ENCODE measurements around the gene STEAP4.

Gene STEAP4

DNA sequence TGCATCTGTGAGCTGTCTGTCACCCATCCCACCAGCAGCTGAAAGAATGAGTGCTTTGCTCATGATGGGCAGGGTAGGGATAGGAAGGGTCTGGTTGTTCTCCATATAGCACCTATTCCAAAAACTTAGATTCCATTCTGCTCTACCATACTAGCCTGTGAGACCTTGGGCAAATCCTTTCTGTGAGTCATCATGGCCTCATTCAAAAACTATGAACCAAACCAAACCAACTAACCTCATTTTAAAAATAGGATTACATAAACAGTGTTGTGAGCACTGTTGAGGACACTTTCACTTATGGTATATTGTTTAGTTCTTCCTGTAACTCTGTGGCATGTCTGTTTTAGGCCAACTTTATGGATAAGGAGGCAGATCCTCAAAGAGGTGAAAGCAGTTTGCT, 30.9 kb upstream of the STEAP4 start:
- Histone ChIP-seq H3K27me3 (ENCODE audit: control insufficient read depth in 5 of 5, insufficient read depth in 4 of 5, low read length in 5 of 5) (no peaks in the 10 kb centered on the region), H3K4me3 (ENCODE audit: low read depth in 1 of 5, low read length in 5 of 5) (no peak overlapping the region), H3K9ac (ENCODE audit: low read length in 5 of 5) (no peak overlapping the region), H3K4me1 (ENCODE audit: control insufficient read depth in 5 of 5, insufficient read depth in 5 of 5, low read length in 5 of 5) (no peaks in the 10 kb centered on the region), H3K9me3 (ENCODE audit: control insufficient read depth in 5 of 5, low read length in 5 of 5) (no peaks in the 10 kb centered on the region), H3K36me3 (ENCODE audit: control insufficient read depth in 5 of 5, insufficient read depth in 5 of 5, low read length in 5 of 5) (no peaks in the 10 kb centered on the region), H3K27ac (ENCODE audit: low read depth, low read length) (no peak overlapping the region)

GRCh38 chr7:88331322-88331721, 24.6 kb upstream of the STEAP4 start:
- Histone ChIP-seq H3K4me1 (ENCODE audit: control insufficient read depth in 5 of 5, insufficient read depth in 5 of 5, low read length in 5 of 5) (peaks cover 0 to 13% (median 0%) of the 10 kb centered on the region in 5 donors), H3K4me3 (ENCODE audit: low read depth in 1 of 5, low read length in 5 of 5) (no peak overlapping the region), H3K9me3 (ENCODE audit: control insufficient read depth in 5 of 5, low read length in 5 of 5) (no peaks in the 10 kb centered on the region), H3K27me3 (ENCODE audit: control insufficient read depth in 5 of 5, insufficient read depth in 4 of 5, low read length in 5 of 5) (no peaks in the 10 kb centered on the region), H3K27ac (ENCODE audit: low read depth, low read length) (no peak overlapping the region), H3K36me3 (ENCODE audit: control insufficient read depth in 5 of 5, insufficient read depth in 5 of 5, low read length in 5 of 5) (no peaks in the 10 kb centered on the region), H3K9ac (ENCODE audit: low read length in 5 of 5) (no peak overlapping the region)

GRCh38 chr7:88329532-88330463, 23.1 kb upstream of the STEAP4 start:
- Histone ChIP-seq H3K4me3 (ENCODE audit: low read depth in 1 of 5, low read length in 5 of 5) (no peak overlapping the region), H3K9ac (ENCODE audit: low read length in 5 of 5) (no peak overlapping the region), H3K36me3 (ENCODE audit: control insufficient read depth in 5 of 5, insufficient read depth in 5 of 5, low read length in 5 of 5) (no peaks in the 10 kb centered on the region), H3K27me3 (ENCODE audit: control insufficient read depth in 5 of 5, insufficient read depth in 4 of 5, low read length in 5 of 5) (no peaks in the 10 kb centered on the region), H3K4me1 (ENCODE audit: control insufficient read depth in 5 of 5, insufficient read depth in 5 of 5, low read length in 5 of 5) (peaks cover 0 to 13% (median 0%) of the 10 kb centered on the region in 5 donors), H3K27ac (ENCODE audit: low read depth, low read length) (no peak overlapping the region), H3K9me3 (ENCODE audit: control insufficient read depth in 5 of 5, low read length in 5 of 5) (no peaks in the 10 kb centered on the region)

GRCh38 chr7:88328787-88329186, 22.1 kb upstream of the STEAP4 start:
- no peak overlapping the region for H3K27ac ChIP-seq (ENCODE audit: low read depth, low read length)
- no peak overlapping the region for H3K4me3 ChIP-seq (ENCODE audit: low read depth in 1 of 5, low read length in 5 of 5)
- H3K9ac ChIP-seq (ENCODE audit: low read length in 5 of 5), result no peak overlapping the region
- H3K4me1 ChIP-seq (ENCODE audit: control insufficient read depth in 5 of 5, insufficient read depth in 5 of 5, low read length in 5 of 5), result peaks cover 0 to 13% (median 0%) of the 10 kb centered on the region in 5 donors
- no peaks in the 10 kb centered on the region for H3K27me3 ChIP-seq (ENCODE audit: control insufficient read depth in 5 of 5, insufficient read depth in 4 of 5, low read length in 5 of 5)
- no peaks in the 10 kb centered on the region for H3K36me3 ChIP-seq (ENCODE audit: control insufficient read depth in 5 of 5, insufficient read depth in 5 of 5, low read length in 5 of 5)
- H3K9me3 ChIP-seq (ENCODE audit: control insufficient read depth in 5 of 5, low read length in 5 of 5), result no peaks in the 10 kb centered on the region

GRCh38 chr7:88324699-88325098, 18.0 kb upstream of the STEAP4 start:
- Histone ChIP-seq H3K9ac (ENCODE audit: low read length in 5 of 5) (no peak overlapping the region), H3K27me3 (ENCODE audit: control insufficient read depth in 5 of 5, insufficient read depth in 4 of 5, low read length in 5 of 5) (no peaks in the 10 kb centered on the region), H3K36me3 (ENCODE audit: control insufficient read depth in 5 of 5, insufficient read depth in 5 of 5, low read length in 5 of 5) (no peaks in the 10 kb centered on the region), H3K4me1 (ENCODE audit: control insufficient read depth in 5 of 5, insufficient read depth in 5 of 5, low read length in 5 of 5) (peaks cover 0 to 8% (median 0%) of the 10 kb centered on the region in 5 donors), H3K4me3 (ENCODE audit: low read depth in 1 of 5, low read length in 5 of 5) (no peak overlapping the region), H3K27ac (ENCODE audit: low read depth, low read length) (no peak overlapping the region), H3K9me3 (ENCODE audit: control insufficient read depth in 5 of 5, low read length in 5 of 5) (no peaks in the 10 kb centered on the region)

GRCh38 chr7:88322151-88322550, 15.5 kb upstream of the STEAP4 start:
- Histone ChIP-seq H3K36me3 (ENCODE audit: control insufficient read depth in 5 of 5, insufficient read depth in 5 of 5, low read length in 5 of 5) (no peaks in the 10 kb centered on the region), H3K9ac (ENCODE audit: low read length in 5 of 5) (no peak overlapping the region), H3K27me3 (ENCODE audit: control insufficient read depth in 5 of 5, insufficient read depth in 4 of 5, low read length in 5 of 5) (no peaks in the 10 kb centered on the region), H3K27ac (ENCODE audit: low read depth, low read length) (no peak overlapping the region), H3K4me3 (ENCODE audit: low read depth in 1 of 5, low read length in 5 of 5) (peak overlapping the region in 2 of 5 donors; percentile 0 to 15), H3K9me3 (ENCODE audit: control insufficient read depth in 5 of 5, low read length in 5 of 5) (no peaks in the 10 kb centered on the region), H3K4me1 (ENCODE audit: control insufficient read depth in 5 of 5, insufficient read depth in 5 of 5, low read length in 5 of 5) (peaks cover 0 to 8% (median 0%) of the 10 kb centered on the region in 5 donors)

DNA sequence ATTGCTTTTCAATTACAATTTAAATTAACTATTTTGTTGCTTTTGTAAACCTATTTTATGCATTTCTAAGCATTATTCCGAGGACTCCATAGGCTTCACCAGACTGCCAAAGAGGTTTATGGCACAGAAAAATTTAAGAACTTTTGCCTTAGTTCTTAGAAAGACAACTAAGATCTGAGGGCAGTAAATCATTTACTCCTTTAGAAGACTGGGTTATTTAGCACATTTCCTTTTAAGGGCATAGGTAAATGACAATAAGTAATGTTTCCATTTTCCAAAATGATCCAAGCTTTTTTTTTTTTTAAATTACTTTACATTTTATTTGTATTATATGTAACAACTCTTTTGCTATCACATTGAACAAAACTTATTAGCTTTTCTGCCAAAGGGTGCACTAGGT, 15.0 kb upstream of the STEAP4 start:
- Histone ChIP-seq H3K27me3 (ENCODE audit: control insufficient read depth in 5 of 5, insufficient read depth in 4 of 5, low read length in 5 of 5) (no peaks in the 10 kb centered on the region), H3K9me3 (ENCODE audit: control insufficient read depth in 5 of 5, low read length in 5 of 5) (no peaks in the 10 kb centered on the region), H3K27ac (ENCODE audit: low read depth, low read length) (no peak overlapping the region), H3K9ac (ENCODE audit: low read length in 5 of 5) (no peak overlapping the region), H3K36me3 (ENCODE audit: control insufficient read depth in 5 of 5, insufficient read depth in 5 of 5, low read length in 5 of 5) (no peaks in the 10 kb centered on the region), H3K4me3 (ENCODE audit: low read depth in 1 of 5, low read length in 5 of 5) (no peak overlapping the region), H3K4me1 (ENCODE audit: control insufficient read depth in 5 of 5, insufficient read depth in 5 of 5, low read length in 5 of 5) (peaks cover 0 to 8% (median 0%) of the 10 kb centered on the region in 5 donors)

DNA sequence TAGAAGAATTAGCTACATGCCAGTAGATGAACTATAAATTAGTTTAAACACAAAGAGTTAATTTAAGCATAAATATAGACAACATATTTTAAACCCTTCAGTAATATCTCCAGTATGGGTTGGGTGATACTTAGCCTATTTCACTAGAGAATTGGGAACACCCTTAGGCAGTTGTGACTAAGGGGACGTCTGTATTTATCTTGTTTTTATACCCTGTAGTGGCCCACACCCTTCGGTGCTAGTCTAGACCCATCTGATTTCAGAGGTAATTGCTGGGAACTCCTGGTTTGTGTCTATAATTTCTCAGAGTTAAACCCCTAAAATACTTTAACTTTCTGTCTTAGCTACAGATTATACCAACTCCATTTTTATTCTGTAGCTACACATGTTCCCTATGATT, 11.5 kb upstream of the STEAP4 start:
- Histone ChIP-seq H3K4me3 (ENCODE audit: low read depth in 1 of 5, low read length in 5 of 5) (no peak overlapping the region), H3K27ac (ENCODE audit: low read depth, low read length) (no peak overlapping the region), H3K36me3 (ENCODE audit: control insufficient read depth in 5 of 5, insufficient read depth in 5 of 5, low read length in 5 of 5) (no peaks in the 10 kb centered on the region), H3K27me3 (ENCODE audit: control insufficient read depth in 5 of 5, insufficient read depth in 4 of 5, low read length in 5 of 5) (no peaks in the 10 kb centered on the region), H3K4me1 (ENCODE audit: control insufficient read depth in 5 of 5, insufficient read depth in 5 of 5, low read length in 5 of 5) (peaks cover 0 to 18% (median 5%) of the 10 kb centered on the region in 5 donors), H3K9ac (ENCODE audit: low read length in 5 of 5) (no peak overlapping the region), H3K9me3 (ENCODE audit: control insufficient read depth in 5 of 5, low read length in 5 of 5) (no peaks in the 10 kb centered on the region)

- H3K9me3 ChIP-seq (ENCODE audit: control insufficient read depth in 5 of 5, low read length in 5 of 5), result no peaks in the 10 kb centered on the region
- H3K27me3 ChIP-seq (ENCODE audit: control insufficient read depth in 5 of 5, insufficient read depth in 4 of 5, low read length in 5 of 5), result no peaks in the 10 kb centered on the region
- H3K9ac ChIP-seq (ENCODE audit: low read length in 5 of 5), result no peak overlapping the region
- H3K27ac ChIP-seq (ENCODE audit: low read depth, low read length), result no peak overlapping the region
- H3K4me1 ChIP-seq (ENCODE audit: control insufficient read depth in 5 of 5, insufficient read depth in 5 of 5, low read length in 5 of 5), result peaks cover 0 to 19% (median 7%) of the 10 kb centered on the region in 5 donors
- no peak overlapping the region for H3K4me3 ChIP-seq (ENCODE audit: low read depth in 1 of 5, low read length in 5 of 5)
- no peaks in the 10 kb centered on the region for H3K36me3 ChIP-seq (ENCODE audit: control insufficient read depth in 5 of 5, insufficient read depth in 5 of 5, low read length in 5 of 5)
Measured at GRCh38 chr7:88317422-88317821, 10.7 kb upstream of the STEAP4 start.

GRCh38 chr7:88316456-88316855, 9.8 kb upstream of the STEAP4 start:
- H3K36me3 ChIP-seq (ENCODE audit: control insufficient read depth in 5 of 5, insufficient read depth in 5 of 5, low read length in 5 of 5), result no peaks in the 10 kb centered on the region
- H3K27me3 ChIP-seq (ENCODE audit: control insufficient read depth in 5 of 5, insufficient read depth in 4 of 5, low read length in 5 of 5), result no peaks in the 10 kb centered on the region
- H3K4me3 ChIP-seq (ENCODE audit: low read depth in 1 of 5, low read length in 5 of 5), result no peak overlapping the region
- H3K9ac ChIP-seq (ENCODE audit: low read length in 5 of 5), result no peak overlapping the region
- H3K9me3 ChIP-seq (ENCODE audit: control insufficient read depth in 5 of 5, low read length in 5 of 5), result no peaks in the 10 kb centered on the region
- peaks cover 0 to 24% (median 17%) of the 10 kb centered on the region in 5 donors for H3K4me1 ChIP-seq (ENCODE audit: control insufficient read depth in 5 of 5, insufficient read depth in 5 of 5, low read length in 5 of 5)
- no peak overlapping the region for H3K27ac ChIP-seq (ENCODE audit: low read depth, low read length)

All from subcutaneous abdominal adipose tissue (tissue), 5 donors.